Measurements from ENCODE around the gene KCNQ1OT1. TPM values are rescaled to one million over a fixed set of nuclear protein-coding genes. Genes with fewer than 3 reads are reported as not detected.

The KCNQ1OT1 gene
- total RNA-seq, 1 experiment from 2014 or later, result 1.3 TPM

DNA sequence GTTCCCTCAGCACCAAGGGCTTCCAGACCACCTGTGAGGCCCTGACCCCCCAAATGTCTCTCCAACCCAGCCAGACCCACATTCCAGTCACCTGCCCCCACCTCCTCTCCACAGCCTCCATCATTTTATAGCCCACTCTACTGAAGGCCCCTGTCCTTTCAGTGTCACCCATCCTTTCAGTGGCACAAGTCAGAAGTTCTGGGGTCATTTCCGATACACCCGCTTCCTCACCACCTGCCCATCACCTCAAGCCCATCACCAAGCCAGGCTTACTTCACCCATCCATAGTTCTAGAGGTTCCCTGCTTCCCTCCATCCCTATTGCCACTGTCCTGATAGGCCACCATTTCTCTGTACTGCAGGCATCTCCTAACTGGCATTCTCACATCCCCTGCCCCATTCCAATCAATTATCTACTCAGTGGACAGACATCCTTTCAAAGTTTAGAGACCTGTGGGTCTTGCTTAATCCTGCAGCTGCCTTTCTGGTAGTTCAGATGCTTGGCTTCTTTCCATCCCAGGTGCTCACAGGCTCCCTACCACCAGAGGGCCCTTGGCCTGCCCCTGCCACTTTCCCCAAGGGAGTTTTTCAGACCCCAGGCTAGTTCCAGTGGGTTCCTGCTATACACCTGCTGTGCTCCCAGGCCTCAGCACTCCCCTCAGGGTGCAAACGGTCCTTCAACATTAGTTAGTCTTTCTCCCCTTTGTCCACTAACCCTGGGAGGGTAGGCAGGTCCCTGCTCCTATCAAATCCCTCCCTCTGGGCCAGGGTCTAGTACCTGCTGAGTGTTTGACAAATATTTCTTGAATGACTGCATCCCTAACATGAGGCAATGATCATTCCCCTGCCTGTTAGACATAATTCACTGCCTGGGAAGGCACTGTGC lies 7.6 kb downstream of the KCNQ1OT1 start:
- intact Hi-C loops (cut with micrococcal nuclease; ENCODE audit: unreplicated experiment), result loop anchor here (2.0 to 10.0 kb wide), 2 partner anchors 157 to 197 kb away; no protein-coding TSS in a partner anchor
- H3K36me3 Mint-ChIP-seq (ENCODE audit: insufficient read depth, unreplicated experiment), result no peaks in the 10 kb centered on the region
- no peaks in the 10 kb centered on the region for H3K9me3 Mint-ChIP-seq (ENCODE audit: low read depth, unreplicated experiment)
- no peak overlapping the region for H3K4me3 Mint-ChIP-seq (ENCODE audit: low read depth, unreplicated experiment)
- TF ChIP-seq, protein P1, sequence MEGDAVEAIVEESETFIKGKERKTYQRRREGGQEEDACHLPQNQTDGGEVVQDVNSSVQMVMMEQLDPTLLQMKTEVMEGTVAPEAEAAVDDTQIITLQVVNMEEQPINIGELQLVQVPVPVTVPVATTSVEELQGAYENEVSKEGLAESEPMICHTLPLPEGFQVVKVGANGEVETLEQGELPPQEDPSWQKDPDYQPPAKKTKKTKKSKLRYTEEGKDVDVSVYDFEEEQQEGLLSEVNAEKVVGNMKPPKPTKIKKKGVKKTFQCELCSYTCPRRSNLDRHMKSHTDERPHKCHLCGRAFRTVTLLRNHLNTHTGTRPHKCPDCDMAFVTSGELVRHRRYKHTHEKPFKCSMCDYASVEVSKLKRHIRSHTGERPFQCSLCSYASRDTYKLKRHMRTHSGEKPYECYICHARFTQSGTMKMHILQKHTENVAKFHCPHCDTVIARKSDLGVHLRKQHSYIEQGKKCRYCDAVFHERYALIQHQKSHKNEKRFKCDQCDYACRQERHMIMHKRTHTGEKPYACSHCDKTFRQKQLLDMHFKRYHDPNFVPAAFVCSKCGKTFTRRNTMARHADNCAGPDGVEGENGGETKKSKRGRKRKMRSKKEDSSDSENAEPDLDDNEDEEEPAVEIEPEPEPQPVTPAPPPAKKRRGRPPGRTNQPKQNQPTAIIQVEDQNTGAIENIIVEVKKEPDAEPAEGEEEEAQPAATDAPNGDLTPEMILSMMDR (IDR thresholded peaks at IDR 0.05; ENCODE audit: unreplicated experiment), result peak; percentile 29
- H3K27me3 Mint-ChIP-seq (ENCODE audit: unreplicated experiment), result no peaks in the 10 kb centered on the region
- CTCF ChIA-PET, result interaction anchor here (0.6 kb wide), 1 partner anchor 228 kb away, joined by 4 read pairs; no protein-coding TSS in a partner anchor
- H3K4me1 Mint-ChIP-seq (ENCODE audit: low read depth, unreplicated experiment), result no peaks in the 10 kb centered on the region
- no TSS peak for BruUV-seq (replicated peaks)
- H3K27ac Mint-ChIP-seq (ENCODE audit: unreplicated experiment), result no peak overlapping the region
- DNase-seq, result peak; percentile 53

DNA sequence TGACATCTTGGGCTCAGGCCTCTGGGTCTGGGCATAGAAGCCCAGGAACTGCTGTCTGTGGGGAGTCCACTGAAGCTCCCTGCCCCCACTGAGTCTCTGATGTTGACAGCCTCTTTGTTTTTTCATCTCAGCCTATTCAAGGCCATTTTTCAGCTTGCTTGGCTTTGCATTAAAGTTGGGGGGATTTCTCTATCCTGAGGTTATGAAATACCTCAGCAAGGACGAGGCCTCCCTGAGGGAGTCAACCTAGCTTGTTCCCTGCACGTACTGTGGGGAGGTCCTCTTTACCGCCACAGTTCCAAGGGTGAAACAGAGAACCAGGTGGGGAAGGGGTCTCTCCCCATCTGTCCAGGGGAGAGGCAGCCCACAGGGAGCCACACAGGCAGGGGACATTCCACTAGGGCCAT lies 8.4 kb downstream of the KCNQ1OT1 start:
- Mint-ChIP-seq H3K9me3 (ENCODE audit: low read depth, unreplicated experiment) (no peaks in the 10 kb centered on the region), H3K27ac (ENCODE audit: unreplicated experiment) (no peak overlapping the region), H3K27me3 (ENCODE audit: unreplicated experiment) (no peaks in the 10 kb centered on the region), H3K36me3 (ENCODE audit: insufficient read depth, unreplicated experiment) (no peaks in the 10 kb centered on the region), H3K4me1 (ENCODE audit: low read depth, unreplicated experiment) (no peaks in the 10 kb centered on the region), H3K4me3 (ENCODE audit: low read depth, unreplicated experiment) (no peak overlapping the region)
- BruUV-seq (replicated peaks), result no TSS peak
- CTCF ChIA-PET, result no interaction called here
- intact Hi-C loops (cut with micrococcal nuclease; ENCODE audit: unreplicated experiment), result loop anchor here (10.0 kb wide), 1 partner anchor 157 kb away; no protein-coding TSS in a partner anchor
- DNase-seq, result no peak
- TF ChIP-seq, protein P1 (IDR thresholded peaks at IDR 0.05; ENCODE audit: unreplicated experiment), result no peak

- Mint-ChIP-seq H3K27ac (ENCODE audit: unreplicated experiment) (no peak overlapping the region), H3K9me3 (ENCODE audit: low read depth, unreplicated experiment) (no peaks in the 10 kb centered on the region), H3K4me3 (ENCODE audit: low read depth, unreplicated experiment) (no peak overlapping the region), H3K4me1 (ENCODE audit: low read depth, unreplicated experiment) (no peaks in the 10 kb centered on the region), H3K36me3 (ENCODE audit: insufficient read depth, unreplicated experiment) (no peaks in the 10 kb centered on the region), H3K27me3 (ENCODE audit: unreplicated experiment) (no peaks in the 10 kb centered on the region)
- intact Hi-C loops (cut with micrococcal nuclease; ENCODE audit: unreplicated experiment), result loop anchor here (10.0 kb wide), 1 partner anchor 156 kb away; no protein-coding TSS in a partner anchor
- TF ChIP-seq, protein P1 (IDR thresholded peaks at IDR 0.05; ENCODE audit: unreplicated experiment), result no peak
- CTCF ChIA-PET, result no interaction called here
- no TSS peak for BruUV-seq (replicated peaks)
- no peak for DNase-seq
Observed at GRCh38 chr11:2690596-2691354, 9.0 kb downstream of the KCNQ1OT1 start.

DNA sequence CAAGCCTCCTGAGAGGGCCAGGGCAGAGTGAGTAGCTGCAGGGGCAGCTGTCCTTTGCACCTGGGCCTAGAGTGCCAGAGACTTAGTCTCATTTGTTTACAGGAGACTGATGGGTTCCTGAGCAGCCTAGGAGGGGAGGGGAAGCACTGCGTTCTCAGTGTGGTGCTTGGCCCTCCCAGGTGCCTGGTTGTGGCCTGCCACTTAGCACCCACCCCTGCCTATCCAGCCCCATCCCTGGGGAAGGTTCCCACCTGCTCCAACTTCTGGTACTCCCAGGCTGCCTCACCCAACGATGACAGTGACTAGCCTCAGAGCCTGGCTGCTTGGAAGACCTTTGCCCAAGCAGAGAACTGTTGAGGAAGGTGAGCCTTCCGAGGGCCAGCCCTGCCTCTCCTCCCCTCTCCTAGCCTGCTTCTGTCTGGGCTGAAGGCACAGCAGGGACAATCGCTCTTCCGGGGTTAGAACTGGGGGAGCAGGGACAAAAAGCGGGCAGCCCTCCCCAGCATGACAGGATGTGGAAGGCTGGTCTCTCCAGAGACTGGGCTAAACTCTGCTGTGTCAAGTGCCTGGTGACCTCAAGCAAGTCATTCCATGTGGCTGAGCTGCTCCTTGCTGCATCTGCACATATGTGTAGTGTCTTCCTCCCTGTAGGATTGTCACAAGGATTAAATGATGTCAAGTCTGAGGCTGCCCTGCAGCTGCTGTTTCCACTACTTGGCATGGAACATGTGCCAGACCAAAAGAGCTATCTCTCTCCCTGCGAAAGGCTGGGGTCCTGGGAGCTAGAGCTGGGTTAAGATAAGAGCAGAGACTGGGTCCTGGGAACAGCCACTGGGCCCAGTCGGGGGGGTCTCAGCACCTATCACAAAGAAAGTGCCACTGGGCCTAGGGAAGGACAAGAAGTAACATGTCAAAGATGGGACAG lies 9.9 kb downstream of the KCNQ1OT1 start:
- CTCF ChIA-PET, result no interaction called here
- no peak overlapping the region for H3K27ac Mint-ChIP-seq (ENCODE audit: unreplicated experiment)
- no peaks in the 10 kb centered on the region for H3K36me3 Mint-ChIP-seq (ENCODE audit: insufficient read depth, unreplicated experiment)
- no peak for DNase-seq
- intact Hi-C loops (cut with micrococcal nuclease; ENCODE audit: unreplicated experiment), result loop anchor here (10.0 kb wide), 1 partner anchor 155 kb away; no protein-coding TSS in a partner anchor
- BruUV-seq (replicated peaks), result no TSS peak
- no peaks in the 10 kb centered on the region for H3K9me3 Mint-ChIP-seq (ENCODE audit: low read depth, unreplicated experiment)
- H3K4me1 Mint-ChIP-seq (ENCODE audit: low read depth, unreplicated experiment), result no peaks in the 10 kb centered on the region
- H3K4me3 Mint-ChIP-seq (ENCODE audit: low read depth, unreplicated experiment), result no peak overlapping the region
- TF ChIP-seq, protein P1 (IDR thresholded peaks at IDR 0.05; ENCODE audit: unreplicated experiment), result no peak
- no peaks in the 10 kb centered on the region for H3K27me3 Mint-ChIP-seq (ENCODE audit: unreplicated experiment)

Data from Calu3 (cell line).